A549 (cell line): ENCODE results near the gene MMP11. TPM values are rescaled to one million over a fixed set of nuclear protein-coding genes. Genes with fewer than 3 reads are reported as not detected.

Experiments used
- ATAC-seq, 2 experiments: fragments of 200-7000 bp in 1 of 2; fragments of >200 bp in 1 of 2; cut with Nextera tagmentation in 1 of 2; cut with Tn5 transposase in 1 of 2; 3 replicates each; pipeline versions ENCODE4 v1.8.0 to v1.9.1; 2018 to 2020; ENCODE audit warnings: mild to moderate bottlenecking in 1 of 2, moderate library complexity in 1 of 2
- CTCF ChIA-PET: fragments of 300-600 bp; sonication (Branson Sonifier 250); formaldehyde crosslinking; extraction: SDS; loops from one replicate; lab custom pipeline; 2021; ENCODE audit warnings: antibody characterized with exemption, inconsistent platforms; lab: Yijun Ruan, JAX
- POLR2A ChIA-PET: fragments of 350-600 bp; formaldehyde crosslinking; extraction: SDS; loops from one replicate; lab custom pipeline; 2021; ENCODE audit warnings: antibody characterized with exemption, inconsistent platforms; lab: Yijun Ruan, JAX
- DNase-seq, 2 experiments: peaks; one replicate each; pipeline versions ENCODE4 v3.0.0 to v3.0.0-alpha.2; 2011 to 2016; ENCODE audit warnings: low read depth in 1 of 2, low spot score in 1 of 2
- FAIRE-seq: peaks from 2 replicates; lab custom pipeline; 2011; peaks lifted over from hg19 to GRCh38; lab: Jason Lieb, UNC
- H3K27ac ChIP-seq, 2 experiments: fragments of >200 bp; sonication (Bioruptor Twin); formaldehyde crosslinking; 3 replicates each; pipeline ENCODE4 v1.5.1; 2016 to 2017
- H3K4me1 ChIP-seq: fragments of >200 bp; sonication (Bioruptor Twin); formaldehyde crosslinking; 3 replicates; pipeline ENCODE4 v1.6.1; 2016
- H3K4me2 ChIP-seq: fragments of >200 bp; sonication (Bioruptor Twin); formaldehyde crosslinking; 3 replicates; pipeline ENCODE4 v1.6.1; 2016
- H3K4me3 ChIP-seq: fragments of >200 bp; sonication (Bioruptor Twin); formaldehyde crosslinking; 3 replicates; pipeline ENCODE4 v1.5.1; 2016
- H3K9me3 ChIP-seq: fragments of >200 bp; sonication (Bioruptor Twin); formaldehyde crosslinking; 3 replicates; pipeline ENCODE4 v1.6.1; 2016
- BHLHE40 ChIP-seq: IDR thresholded peaks from 2 replicates; pipeline ENCODE4 v1.6.1; 2012; ENCODE audit warnings: low read depth, low read length, inconsistent platforms
- CBX2 ChIP-seq: fragments of 200-600 bp; sonication (generic); IDR thresholded peaks from 2 replicates; pipeline ENCODE4 v1.6.1; 2016; ENCODE audit warnings: low read depth, mild to moderate bottlenecking, borderline replicate concordance
- CEBPB ChIP-seq, 2 experiments: fragments of >200 bp in 1 of 2; sonication (Bioruptor Twin) in 1 of 2; formaldehyde crosslinking in 1 of 2; IDR thresholded peaks; 2 replicates each; pipeline ENCODE4 v1.6.1; 2012 to 2016
- EHMT2 ChIP-seq: fragments of 200-600 bp; sonication (generic); IDR thresholded peaks from 2 replicates; pipeline ENCODE4 v1.6.1; 2016; ENCODE audit warnings: antibody characterized with exemption, low read depth, mild to moderate bottlenecking, moderate library complexity
- ESRRA ChIP-seq: fragments of 150-350 bp; IDR thresholded peaks from 2 replicates; pipeline ENCODE4 v1.6.1; 2014; ENCODE audit warnings: mild to moderate bottlenecking, low read length, borderline replicate concordance
- FOSB ChIP-seq: fragments of 250-450 bp; sonication (Bioruptor Pico); IDR thresholded peaks from 2 replicates; pipeline ENCODE4 v1.5.0; 2020; ENCODE audit warnings: mild to moderate bottlenecking, moderate library complexity
- FOSL2 ChIP-seq, 2 experiments: fragments of 450-650 bp in 1 of 2; fragments of >200 bp in 1 of 2; sonication (Bioruptor Twin) in 1 of 2; formaldehyde crosslinking; IDR thresholded peaks; 2 replicates each; pipeline versions ENCODE4 v1.5.0 to v1.6.1; 2016 to 2020; ENCODE audit warnings: mild to moderate bottlenecking in 1 of 2, moderate library complexity in 1 of 2
- GATA3 ChIP-seq: IDR thresholded peaks from 2 replicates; pipeline ENCODE4 v1.6.1; 2012; ENCODE audit warnings: borderline replicate concordance
- HES2 ChIP-seq: fragments of >200 bp; sonication (Bioruptor Twin); formaldehyde crosslinking; IDR thresholded peaks from 2 replicates; pipeline ENCODE4 v1.6.1; 2016
- HEYL ChIP-seq: fragments of 250-450 bp; sonication (Bioruptor Pico); IDR thresholded peaks from 2 replicates; pipeline ENCODE4 v1.8.0; 2021; ENCODE audit warnings: mild to moderate bottlenecking, moderate library complexity
- HOXB13 ChIP-seq: fragments of 250-450 bp; sonication (Bioruptor Pico); IDR thresholded peaks from 2 replicates; pipeline ENCODE4 v1.5.0; 2020; ENCODE audit warnings: low read depth, mild to moderate bottlenecking, moderate library complexity
- JUNB ChIP-seq: fragments of >200 bp; sonication (Bioruptor Twin); formaldehyde crosslinking; IDR thresholded peaks from 2 replicates; pipeline ENCODE4 v1.6.1; 2016
- MAFK ChIP-seq: fragments of 450-650 bp; IDR thresholded peaks from 2 replicates; pipeline ENCODE4 v1.6.1; 2014; ENCODE audit not compliant: partially characterized antibody
- MYC ChIP-seq: IDR thresholded peaks from 2 replicates; pipeline ENCODE4 v1.6.1; 2012; ENCODE audit warnings: mild to moderate bottlenecking, inconsistent platforms, low read length, improper control_type of control experiment, borderline replicate concordance
- NFE2L2 ChIP-seq: fragments of 150-350 bp; conservative IDR thresholded peaks from 2 replicates; pipeline ENCODE4 v1.6.1; 2014; ENCODE audit warnings: low read length
- PBX3 ChIP-seq: IDR thresholded peaks from 2 replicates; pipeline ENCODE4 v1.6.1; 2012
- PHF8 ChIP-seq: fragments of 200-600 bp; sonication (generic); IDR thresholded peaks from 2 replicates; pipeline ENCODE4 v1.6.1; 2016; ENCODE audit warnings: low read depth, mild to moderate bottlenecking, antibody characterized with exemption, moderate library complexity, borderline replicate concordance
- POLR2AphosphoS2 ChIP-seq: conservative IDR thresholded peaks from 2 replicates; pipeline ENCODE4 v1.6.1; 2012; ENCODE audit warnings: low read length, improper control_type of control experiment, inconsistent platforms
- RNF2 ChIP-seq: fragments of 200-600 bp; sonication (generic); IDR thresholded peaks from 2 replicates; pipeline ENCODE4 v1.6.1; 2016; ENCODE audit warnings: low read depth, mild to moderate bottlenecking, antibody characterized with exemption, moderate library complexity, borderline replicate concordance
- SREBF2 ChIP-seq: fragments of 450-650 bp; IDR thresholded peaks from 2 replicates; pipeline ENCODE4 v1.6.1; 2014; ENCODE audit warnings: mild to moderate bottlenecking, moderate library complexity
- TP53 ChIP-seq: fragments of 250-450 bp; sonication (Bioruptor Pico); IDR thresholded peaks from 2 replicates; pipeline ENCODE4 v1.5.0; 2021; ENCODE audit warnings: mild to moderate bottlenecking, moderate library complexity
- USF2 ChIP-seq: fragments of 450-650 bp; IDR thresholded peaks from 2 replicates; pipeline ENCODE4 v1.6.1; 2014; ENCODE audit warnings: antibody characterized with exemption
- ZSCAN20 ChIP-seq: fragments of 250-450 bp; sonication (Bioruptor Pico); IDR thresholded peaks from 2 replicates; pipeline ENCODE4 v1.8.0; 2022; ENCODE audit warnings: mild to moderate bottlenecking, moderate library complexity
- WGBS: methylation state at CpG from one replicate; pipeline ENCODE4 v1.1.6; 2017; ENCODE audit errors: missing lambda C conversion rate; 5-methylcytosine and 5-hydroxymethylcytosine counted together
- polyA plus RNA-seq, 4 experiments: library from polyadenylated mRNA; depleted of rRNA in 3 of 4; stranded (reverse); fragments of >200 nt; fragmentation: RNase III in 1 of 4; extraction: RNeasy Plus Mini Kit Qiagen cat#74134 plus additional on column Dnase treatment in 1 of 4; gene quantifications; 2 replicates in 3 of 4; 3 replicates in 1 of 4; pipeline ENCODE4 v1.2.3, GENCODE V29; 2011 to 2017

MMP11 gene
- polyA plus RNA-seq, 2 of the 4 experiments (the other 2 are of a cell fraction) = 0.23 to 0.36 TPM

GRCh38 chr22:23782252-23782651 is 9.6 kb downstream of the MMP11 start:
- no peaks in the 10 kb centered on the region for H3K9me3 ChIP-seq
- ATAC-seq = no peak
- H3K27ac ChIP-seq = peak overlapping the region in 1 of 2 experiments; percentile 66; a peak in 2 of 6 replicates
- TF ChIP-seq HEYL (no peak), FOSL2 (IDR thresholded peaks at IDR 0.05) (no peak), FOSL2 (CRISPR knock-in tag; IDR thresholded peaks at IDR 0.05) (no peak), MYC (no peak), ESRRA (no peak)
- DNase-seq = no peak
- POLR2A ChIA-PET = no interaction called here
- no peak overlapping the region for H3K4me2 ChIP-seq
- CTCF ChIA-PET = interaction anchor here (1.1 kb wide), 1 partner anchor 14 kb away, joined by 4 read pairs; no protein-coding TSS in a partner anchor
- peaks cover 31% of the 10 kb centered on the region for H3K4me1 ChIP-seq
- 91% methylated on average over 9 of the region's 16 CpGs for whole genome bisulfite sequencing
- FAIRE-seq = no peak
- no peak overlapping the region for H3K4me3 ChIP-seq

- CTCF ChIA-PET = no interaction called here
These were observed 10.1 kb downstream of the MMP11 start for GRCh38 chr22:23782703-23783102.

GRCh38 chr22:23783265-23784150 is 10.9 kb downstream of the MMP11 start:
- peak overlapping the region; percentile 43 for H3K4me2 ChIP-seq
- no peak overlapping the region for H3K4me3 ChIP-seq
- no peaks in the 10 kb centered on the region for H3K9me3 ChIP-seq
- TF ChIP-seq CEBPB (IDR thresholded peaks at IDR 0.05) (no peak), GATA3 (no peak), TP53 (CRISPR knock-in tag) (no peak), USF2 (no peak), PHF8 (no peak), HES2 (no peak), POLR2AphosphoS2 (no peak), FOSB (CRISPR knock-in tag) (no peak), PBX3 (no peak), EHMT2 (no peak), HOXB13 (CRISPR knock-in tag) (no peak), CBX2 (no peak), ESRRA (no peak), MAFK (no peak), NFE2L2 (no peak), BHLHE40 (no peak), RNF2 (no peak)
- TF ChIP-seq, all 56 proteins: peak for 0
- H3K27ac ChIP-seq = peak overlapping the region in 1 of 2 experiments; percentile 66; a peak in 3 of 6 replicates
- 61% methylated on average over 5 of the region's 15 CpGs for WGBS
- H3K4me1 ChIP-seq = peaks cover 39% of the 10 kb centered on the region
- POLR2A ChIA-PET = no interaction called here
- no peak for ATAC-seq
- no peak for FAIRE-seq
- CTCF ChIA-PET = no interaction called here
- no peak for DNase-seq

More at GRCh38 chr22:23782703-23783102, 10.1 kb downstream of the MMP11 start:
- no peak overlapping the region for H3K4me2 ChIP-seq
- H3K4me3 ChIP-seq = no peak overlapping the region
- H3K9me3 ChIP-seq = no peaks in the 10 kb centered on the region
- no peak for TF ChIP-seq SREBF2
- TF ChIP-seq JUNB = no peak
- no peak for TF ChIP-seq ZSCAN20 (CRISPR knock-in tag)
- TF ChIP-seq, all 56 proteins: peak for 0
- DNase-seq (no peak), FAIRE-seq (no peak), ATAC-seq (no peak)
- POLR2A ChIA-PET = no interaction called here
- H3K4me1 ChIP-seq = peaks cover 31% of the 10 kb centered on the region
- WGBS = no CpG with 5 or more reads among the region's 1 CpG
- H3K27ac ChIP-seq = peak overlapping the region in 1 of 2 experiments; percentile 66; a peak in 1 of 6 replicates
